ENCODE data around the gene KLF9.

- TF ChIP-seq, protein P1, sequence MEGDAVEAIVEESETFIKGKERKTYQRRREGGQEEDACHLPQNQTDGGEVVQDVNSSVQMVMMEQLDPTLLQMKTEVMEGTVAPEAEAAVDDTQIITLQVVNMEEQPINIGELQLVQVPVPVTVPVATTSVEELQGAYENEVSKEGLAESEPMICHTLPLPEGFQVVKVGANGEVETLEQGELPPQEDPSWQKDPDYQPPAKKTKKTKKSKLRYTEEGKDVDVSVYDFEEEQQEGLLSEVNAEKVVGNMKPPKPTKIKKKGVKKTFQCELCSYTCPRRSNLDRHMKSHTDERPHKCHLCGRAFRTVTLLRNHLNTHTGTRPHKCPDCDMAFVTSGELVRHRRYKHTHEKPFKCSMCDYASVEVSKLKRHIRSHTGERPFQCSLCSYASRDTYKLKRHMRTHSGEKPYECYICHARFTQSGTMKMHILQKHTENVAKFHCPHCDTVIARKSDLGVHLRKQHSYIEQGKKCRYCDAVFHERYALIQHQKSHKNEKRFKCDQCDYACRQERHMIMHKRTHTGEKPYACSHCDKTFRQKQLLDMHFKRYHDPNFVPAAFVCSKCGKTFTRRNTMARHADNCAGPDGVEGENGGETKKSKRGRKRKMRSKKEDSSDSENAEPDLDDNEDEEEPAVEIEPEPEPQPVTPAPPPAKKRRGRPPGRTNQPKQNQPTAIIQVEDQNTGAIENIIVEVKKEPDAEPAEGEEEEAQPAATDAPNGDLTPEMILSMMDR (conservative IDR thresholded peaks at IDR 0.05 in 1 of 2, IDR thresholded peaks at IDR 0.05 in 1 of 2; ENCODE audit: extremely low read depth in 1 of 2, insufficient read depth in 1 of 2, low read depth in 1 of 2, low read length in 2 of 2): no peak
- no peak for TF ChIP-seq EZH2 (IDR thresholded peaks at IDR 0.05; ENCODE audit: borderline replicate concordance, low read length)
These were observed 14.2 kb downstream of the KLF9 start for GRCh38 chr9:70400107-70400892.
